SK-N-SH treated with all-trans-retinoic acid at 6 μM for 48 hours (cell line): Measurements from ENCODE around the gene FAM47A.

Source experiments
- ATAC-seq: fragments of 200-7000 bp; cut with Tn5 transposase; 3 replicates; pipeline ENCODE4 v1.9.1; 2020; ENCODE audit warnings: mild to moderate bottlenecking, moderate library complexity
- ARNTL ChIP-seq: fragments of 450-650 bp; formaldehyde crosslinking; IDR thresholded peaks from 2 replicates; pipeline ENCODE4 v1.5.0; 2020; ENCODE audit warnings: low read depth, mild to moderate bottlenecking, moderate library complexity, borderline replicate concordance
- BACH2 ChIP-seq: fragments of 250-450 bp; sonication (Bioruptor Pico); IDR thresholded peaks from 2 replicates; pipeline ENCODE4 v1.9.0; 2021; ENCODE audit warnings: mild to moderate bottlenecking, borderline replicate concordance
- CREB5 ChIP-seq: fragments of 250-450 bp; sonication (Bioruptor Pico); IDR thresholded peaks from 2 replicates; pipeline ENCODE4 v1.5.1; 2020; ENCODE audit warnings: low read depth, mild to moderate bottlenecking, moderate library complexity
- CSDC2 ChIP-seq: fragments of 250-450 bp; sonication (Bioruptor Pico); IDR thresholded peaks from 2 replicates; pipeline ENCODE4 v1.5.0; 2020; ENCODE audit warnings: mild to moderate bottlenecking, moderate library complexity
- CSRNP3 ChIP-seq: fragments of 250-450 bp; sonication (Bioruptor Pico); IDR thresholded peaks from 2 replicates; pipeline ENCODE4 v1.5.1; 2021; ENCODE audit warnings: mild to moderate bottlenecking, moderate library complexity
- ESRRG ChIP-seq: fragments of 250-450 bp; sonication (Bioruptor Pico); IDR thresholded peaks from 2 replicates; pipeline ENCODE4 v1.6.1; 2021; ENCODE audit warnings: mild to moderate bottlenecking
- ISL1 ChIP-seq: fragments of 250-450 bp; sonication (Bioruptor Pico); IDR thresholded peaks from 2 replicates; pipeline ENCODE4 v2.1.2; 2022; ENCODE audit warnings: mild to moderate bottlenecking, moderate library complexity
- OSR1 ChIP-seq: fragments of 250-450 bp; sonication (Bioruptor Pico); IDR thresholded peaks from 2 replicates; pipeline ENCODE4 v1.8.0; 2022; ENCODE audit warnings: moderate library complexity, mild to moderate bottlenecking, inconsistent platforms
- PATZ1 ChIP-seq: fragments of 250-450 bp; sonication (Bioruptor Pico); IDR thresholded peaks from 2 replicates; pipeline ENCODE4 v1.8.0; 2020; ENCODE audit warnings: mild to moderate bottlenecking, moderate library complexity, borderline replicate concordance
- POU6F1 ChIP-seq: fragments of 250-450 bp; sonication (Bioruptor Pico); IDR thresholded peaks from 2 replicates; pipeline ENCODE4 v1.8.0; 2021; ENCODE audit warnings: low read depth, mild to moderate bottlenecking, moderate library complexity, borderline replicate concordance
- PPARA ChIP-seq: fragments of 250-450 bp; sonication (Bioruptor Pico); IDR thresholded peaks from 2 replicates; pipeline ENCODE4 v1.5.0; 2020; ENCODE audit warnings: mild to moderate bottlenecking, borderline replicate concordance
- RARB ChIP-seq: fragments of 250-450 bp; sonication (Bioruptor Pico); IDR thresholded peaks from 2 replicates; pipeline ENCODE4 v1.8.0; 2021; ENCODE audit warnings: mild to moderate bottlenecking, moderate library complexity
- SNAI2 ChIP-seq: fragments of 250-450 bp; sonication (Bioruptor Pico); IDR thresholded peaks from 2 replicates; pipeline ENCODE4 v1.5.0; 2020; ENCODE audit warnings: mild to moderate bottlenecking, moderate library complexity
- TCF4 ChIP-seq: fragments of 250-450 bp; sonication (Bioruptor Pico); IDR thresholded peaks from 2 replicates; pipeline ENCODE4 v1.8.0; 2021; ENCODE audit warnings: mild to moderate bottlenecking, moderate library complexity, borderline replicate concordance
- TOX ChIP-seq: fragments of 250-450 bp; sonication (Bioruptor Pico); IDR thresholded peaks from 2 replicates; pipeline ENCODE4 v1.8.0; 2021; ENCODE audit warnings: mild to moderate bottlenecking, moderate library complexity, borderline replicate concordance
- TSHZ2 ChIP-seq: fragments of 250-450 bp; sonication (Bioruptor Pico); IDR thresholded peaks from 2 replicates; pipeline ENCODE4 v1.5.0; 2020; ENCODE audit warnings: mild to moderate bottlenecking, moderate library complexity
- ZC3H10 ChIP-seq: fragments of 250-450 bp; sonication (Bioruptor Pico); IDR thresholded peaks from 2 replicates; pipeline ENCODE4 v1.5.1; 2021; ENCODE audit warnings: mild to moderate bottlenecking, moderate library complexity
- ZFP30 ChIP-seq: fragments of 450-650 bp; formaldehyde crosslinking; IDR thresholded peaks from 2 replicates; pipeline ENCODE4 v1.5.0; 2022; ENCODE audit warnings: mild to moderate bottlenecking, moderate library complexity
- ZNF70 ChIP-seq: fragments of 450-650 bp; formaldehyde crosslinking; IDR thresholded peaks from 2 replicates; pipeline ENCODE4 v1.5.0; 2020; ENCODE audit warnings: mild to moderate bottlenecking, moderate library complexity
- ZNF8 ChIP-seq: fragments of 450-650 bp; formaldehyde crosslinking; IDR thresholded peaks from 2 replicates; pipeline ENCODE4 v1.5.0; 2020; ENCODE audit warnings: mild to moderate bottlenecking, moderate library complexity

FAM47A gene

GRCh38 chrX:34132028-34132427, at the start of gene FAM47A:
Gene FAM47A, minus strand, starts transcription at chrX:34132314. Its CDS starts 36 bp downstream, at chrX:34132278.
- no peak for TF ChIP-seq ZC3H10
- TF ChIP-seq OSR1 (CRISPR knock-in tag), result no peak
- no peak for TF ChIP-seq CSDC2 (CRISPR knock-in tag)
- TF ChIP-seq PATZ1, result no peak
- no peak for TF ChIP-seq BACH2
- TF ChIP-seq ARNTL (CRISPR knock-in tag), result no peak
- TF ChIP-seq RARB (CRISPR knock-in tag), result no peak
- no peak for TF ChIP-seq ISL1 (CRISPR knock-in tag)
- TF ChIP-seq TCF4 (CRISPR knock-in tag), result no peak
- TF ChIP-seq TSHZ2 (CRISPR knock-in tag), result no peak
- no peak for ATAC-seq

GRCh38 chrX:34147345-34147744, 15.2 kb upstream of the FAM47A start:
- no peak for ATAC-seq
- TF ChIP-seq CSRNP3 (CRISPR knock-in tag) (no peak), PPARA (CRISPR knock-in tag) (no peak), ZC3H10 (no peak), ZNF70 (no peak), ZNF8 (CRISPR knock-in tag) (no peak), PATZ1 (no peak), POU6F1 (CRISPR knock-in tag) (no peak), ZFP30 (CRISPR knock-in tag) (no peak), CSDC2 (CRISPR knock-in tag) (no peak), CREB5 (CRISPR knock-in tag) (no peak), ISL1 (CRISPR knock-in tag) (no peak), ARNTL (CRISPR knock-in tag) (no peak), SNAI2 (CRISPR knock-in tag) (no peak), ESRRG (CRISPR knock-in tag) (no peak), OSR1 (CRISPR knock-in tag) (no peak), TOX (CRISPR knock-in tag) (no peak)

GRCh38 chrX:34146906-34147305, 14.8 kb upstream of the FAM47A start:
- TF ChIP-seq ZNF70 (no peak), PPARA (CRISPR knock-in tag) (no peak), TCF4 (CRISPR knock-in tag) (no peak), SNAI2 (CRISPR knock-in tag) (no peak), PATZ1 (no peak), POU6F1 (CRISPR knock-in tag) (no peak), CREB5 (CRISPR knock-in tag) (no peak), TOX (CRISPR knock-in tag) (no peak), ZC3H10 (no peak), ESRRG (CRISPR knock-in tag) (no peak), ZFP30 (CRISPR knock-in tag) (no peak)
- no peak for ATAC-seq
